DMS 273 (cell line): ENCODE data around the gene FHIT.

ENCODE experiments used
- DNase-seq: peaks from one replicate; lab custom pipeline; 2025; ENCODE audit not compliant: unreplicated experiment; lab: John Stamatoyannopoulos, UW

Gene FHIT

GRCh38 chr3:59714066-59714465 lies 1537.2 kb downstream of the FHIT start:
- no peak for DNase-seq

- DNase-seq: no peak
Observed at GRCh38 chr3:59710554-59710953, 1540.7 kb downstream of the FHIT start.

GRCh38 chr3:59709702-59710553 lies 1541.3 kb downstream of the FHIT start:
- no peak for DNase-seq

GRCh38 chr3:59708202-59708601 lies 1543.0 kb downstream of the FHIT start:
- no peak for DNase-seq

- DNase-seq: peak; percentile 33
Observed at GRCh38 chr3:59704292-59704691, 1547.0 kb downstream of the FHIT start.

- DNase-seq: no peak
Observed at GRCh38 chr3:59699648-59700320, 1551.5 kb downstream of the FHIT start.
